Measurements from ENCODE around the gene MDN1. TPM values are rescaled to one million over a fixed set of nuclear protein-coding genes. Genes with fewer than 3 reads are reported as not detected.

MDN1 gene
- total and polyA plus RNA-seq, 2 of the 13 experiments (the other 11 are each of a cell fraction or from before 2014, with no cell fraction given) = 18.8 to 52.9 TPM

- peaks cover 47 to 84% of the 10 kb centered on the region in 2 experiments for H3K36me3 ChIP-seq (replicated peaks in 1 of 2; ENCODE audit: control insufficient read depth in 1 of 2, insufficient read depth in 2 of 2, low read length in 2 of 2)
- H2AFZ ChIP-seq (ENCODE audit: low read length) = no peak overlapping the region
- no peak for DNase-seq (ENCODE audit: low spot score)
- no peak for TF ChIP-seq GABPA (IDR thresholded peaks at IDR 0.05; ENCODE audit: low read depth, low read length)
- no peak for TF ChIP-seq GABPA (CRISPR knock-in tag; IDR thresholded peaks at IDR 0.05; ENCODE audit: low read depth)
- TF ChIP-seq LCORL (IDR thresholded peaks at IDR 0.05) = peak; percentile 86
- no peak for TF ChIP-seq LCORL (CRISPR knock-in tag; IDR thresholded peaks at IDR 0.05)
- no peaks in the 10 kb centered on the region for H3K79me2 ChIP-seq (ENCODE audit: insufficient read depth, low read length)
- no peak overlapping the region for H3K9ac ChIP-seq (ENCODE audit: insufficient read depth, low read depth, low read length)
- ATAC-seq = no peak
- no TSS peak for BruUV-seq (replicated peaks)
- WGBS (ENCODE audit: low lambda C conversion rate) = 100% methylated on average over 2 of the region's 2 CpGs
- ChIA-PET POLR2A (no interaction called here), CTCF (ENCODE audit: low intra/inter-chr PET ratio, low total read pairs) (no interaction called here)
- no peaks in the 10 kb centered on the region for H3K27me3 ChIP-seq (ENCODE audit: control insufficient read depth in 1 of 2, insufficient read depth in 2 of 2, low read length in 2 of 2)
- intact Hi-C loops (cut with micrococcal nuclease; ENCODE audit: unreplicated experiment) = no loop called here
- no peak overlapping the region for H3K4me2 ChIP-seq (ENCODE audit: low read depth, low read length)
- H3K4me1 ChIP-seq (ENCODE audit: insufficient read depth, low read length) = no peaks in the 10 kb centered on the region
- in situ Hi-C loops (cut with HindIII; ENCODE audit: extremely low pct_ligation_motif_present, low pct_unique_long_range_greater_than_20kb) = no loop called here
- no peak overlapping the region for H3K27ac ChIP-seq (ENCODE audit: extremely low read length, insufficient read depth, low read length)
- H3K4me3 ChIP-seq (replicated peaks in 1 of 3; ENCODE audit: insufficient read depth in 1 of 3, low read depth in 2 of 3, low read length in 3 of 3) = no peak overlapping the region
- H4K20me1 ChIP-seq (ENCODE audit: insufficient read depth, low read length) = no peaks in the 10 kb centered on the region
- H3K9me3 ChIP-seq (ENCODE audit: low read length) = no peaks in the 10 kb centered on the region
- FAIRE-seq = no peak
Observed at GRCh38 chr6:89680150-89680549, 139.4 kb downstream of the MDN1 start.

GRCh38 chr6:89679215-89680120 lies 140.1 kb downstream of the MDN1 start:
- H3K36me3 ChIP-seq (replicated peaks in 1 of 2; ENCODE audit: control insufficient read depth in 1 of 2, insufficient read depth in 2 of 2, low read length in 2 of 2) = peaks cover 48 to 84% of the 10 kb centered on the region in 2 experiments
- no peaks in the 10 kb centered on the region for H3K4me1 ChIP-seq (ENCODE audit: insufficient read depth, low read length)
- DNase-seq (ENCODE audit: low spot score) = no peak
- H3K4me3 ChIP-seq (replicated peaks in 1 of 3; ENCODE audit: insufficient read depth in 1 of 3, low read depth in 2 of 3, low read length in 3 of 3) = no peak overlapping the region
- no peaks in the 10 kb centered on the region for H3K9me3 ChIP-seq (ENCODE audit: low read length)
- in situ Hi-C loops (cut with HindIII; ENCODE audit: extremely low pct_ligation_motif_present, low pct_unique_long_range_greater_than_20kb) = no loop called here
- H3K9ac ChIP-seq (ENCODE audit: insufficient read depth, low read depth, low read length) = no peak overlapping the region
- H2AFZ ChIP-seq (ENCODE audit: low read length) = no peak overlapping the region
- H4K20me1 ChIP-seq (ENCODE audit: insufficient read depth, low read length) = no peaks in the 10 kb centered on the region
- CTCF ChIA-PET (ENCODE audit: low intra/inter-chr PET ratio, low total read pairs) = no interaction called here
- no peaks in the 10 kb centered on the region for H3K27me3 ChIP-seq (ENCODE audit: control insufficient read depth in 1 of 2, insufficient read depth in 2 of 2, low read length in 2 of 2)
- BruUV-seq (replicated peaks) = no TSS peak
- TF ChIP-seq DRAP1 (CRISPR knock-in tag; IDR thresholded peaks at IDR 0.05) (no peak), THAP11 (CRISPR knock-in tag; IDR thresholded peaks at IDR 0.05) (no peak)
- H3K79me2 ChIP-seq (ENCODE audit: insufficient read depth, low read length) = no peaks in the 10 kb centered on the region
- FAIRE-seq = no peak
- WGBS (ENCODE audit: low lambda C conversion rate) = 93% methylated on average over 6 of the region's 6 CpGs
- ATAC-seq = no peak
- no peak overlapping the region for H3K4me2 ChIP-seq (ENCODE audit: low read depth, low read length)
- POLR2A ChIA-PET = no interaction called here
- no peak overlapping the region for H3K27ac ChIP-seq (ENCODE audit: extremely low read length, insufficient read depth, low read length)
- intact Hi-C loops (cut with micrococcal nuclease; ENCODE audit: unreplicated experiment) = no loop called here

Measured in HepG2 (cell line).